Activated CD4-positive, alpha-beta T cell treated with anti-CD3 and anti-CD28 coated beads, Interleukin-2, amount 50 U/mL, for 48 hours (primary cell): ENCODE results near the gene CFH.
"Not testable (repeated sequence)": the region's sequence is repeated elsewhere in the genome, so short reads cannot be mapped to it uniquely, and the experiment has no call there.

ENCODE experiments used
- DNase-seq, 2 experiments: peaks; one replicate each; pipeline ENCODE4 v3.0.0-alpha.2; 2020

The CFH gene

DNA sequence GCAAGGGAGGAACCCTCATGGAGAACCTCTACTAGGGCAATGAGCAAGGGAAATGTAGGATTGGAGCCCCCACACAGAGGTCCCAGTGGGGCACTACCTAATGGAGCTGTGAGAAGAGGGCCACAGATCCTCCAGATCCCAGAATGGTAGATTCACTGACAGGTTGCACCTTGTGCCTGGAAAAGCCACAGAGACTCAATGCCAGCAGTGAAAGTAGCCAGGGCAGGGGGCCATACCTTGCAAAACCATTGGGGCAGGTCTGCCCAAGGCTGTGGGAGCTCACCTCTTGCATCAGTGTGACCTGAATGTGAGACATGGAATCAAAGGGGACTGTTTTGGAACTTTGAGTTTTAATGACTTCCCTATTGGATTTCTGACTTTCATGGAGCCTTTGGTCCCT lies 17.9 kb downstream of the CFH start:
- DNase-seq: no peak

DNA sequence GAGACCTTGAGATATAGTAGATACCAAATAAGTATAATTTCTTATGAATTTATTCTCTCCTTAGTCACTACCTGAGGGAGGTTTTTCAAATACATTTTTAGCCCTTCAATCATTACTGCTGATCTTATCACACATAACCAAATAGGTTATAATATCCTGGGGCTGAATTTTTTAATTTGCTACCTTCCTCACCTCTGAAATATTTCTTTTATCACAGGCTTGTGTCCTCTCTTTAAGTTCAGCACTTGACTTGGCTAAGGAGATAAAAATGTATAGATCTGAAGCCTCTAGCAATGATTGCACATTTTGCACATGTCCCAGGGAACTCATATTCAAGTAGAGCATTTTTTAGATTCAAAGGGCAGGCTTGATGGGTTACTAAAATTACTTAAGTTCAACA lies 23.1 kb downstream of the CFH start:
- DNase-seq: no peak

DNA sequence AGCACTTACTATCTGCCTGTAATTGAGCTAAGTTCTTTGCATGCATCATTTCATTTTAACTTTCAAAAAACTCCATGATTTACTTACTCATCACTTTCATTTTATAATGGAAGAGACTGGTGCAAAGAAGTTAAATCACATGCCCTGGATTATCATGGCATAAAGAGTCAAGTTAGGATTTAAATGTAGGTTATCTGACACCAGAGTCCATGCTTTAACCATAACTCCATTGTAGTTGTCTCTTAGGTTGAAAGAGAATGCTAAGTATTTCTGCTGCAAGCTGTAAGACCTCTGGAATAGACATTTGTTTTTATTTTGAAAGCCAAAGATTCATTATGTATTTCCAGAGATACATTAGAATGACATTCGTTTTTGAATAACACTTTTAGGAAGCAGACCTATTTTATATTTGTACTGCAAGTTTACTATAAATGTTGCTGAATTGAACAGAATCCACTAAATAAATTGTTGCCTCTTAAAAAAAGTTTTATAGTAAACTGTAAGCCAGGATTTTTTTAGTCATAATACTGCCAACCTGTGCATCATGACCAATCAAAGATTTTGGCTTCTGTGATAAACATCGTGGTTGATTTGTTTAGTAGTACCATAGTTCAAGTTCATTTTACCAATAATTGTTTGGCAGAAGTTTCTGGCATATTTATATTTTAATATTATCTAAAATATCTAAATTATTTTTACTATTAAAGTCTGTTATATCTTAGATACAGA lies 26.1 kb downstream of the CFH start:
- DNase-seq: no peak

DNA sequence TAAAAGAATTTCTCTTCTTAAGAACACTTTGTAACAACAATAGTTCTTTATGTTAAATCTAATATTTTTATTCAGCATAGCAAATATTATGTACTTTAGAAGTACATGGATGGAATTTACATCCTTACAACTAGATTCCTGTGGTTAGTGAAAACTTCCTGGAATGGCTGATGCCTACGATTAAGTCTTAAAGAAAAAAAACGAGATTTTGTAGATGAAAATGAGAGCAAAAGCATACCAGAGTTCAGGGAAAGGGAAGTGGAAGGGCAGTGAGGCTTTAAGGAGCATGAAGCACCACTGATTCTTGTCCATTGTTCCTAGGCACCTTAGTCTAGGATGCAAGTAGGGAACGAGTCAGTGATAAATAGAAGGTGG lies 26.7 kb downstream of the CFH start:
- DNase-seq: no peak

DNA sequence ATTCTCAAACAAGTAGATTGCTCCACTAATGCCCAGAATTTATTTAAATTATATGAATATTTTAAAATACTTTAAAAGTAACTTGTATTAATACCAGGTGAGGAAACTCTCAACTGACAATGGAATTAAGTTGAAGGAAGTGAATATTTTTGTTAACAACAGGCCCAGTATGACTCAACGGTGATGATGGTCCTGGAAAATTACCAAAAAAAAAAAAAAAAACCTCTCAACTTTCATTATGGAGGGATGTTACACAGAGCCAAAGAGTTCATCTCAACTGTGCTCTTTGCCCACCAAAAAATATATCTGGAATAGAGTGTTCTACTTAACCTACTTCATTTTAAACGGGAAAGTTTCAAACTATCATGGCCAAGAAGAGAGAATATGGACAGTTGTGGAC lies 28.3 kb downstream of the CFH start:
- no peak for DNase-seq

DNA sequence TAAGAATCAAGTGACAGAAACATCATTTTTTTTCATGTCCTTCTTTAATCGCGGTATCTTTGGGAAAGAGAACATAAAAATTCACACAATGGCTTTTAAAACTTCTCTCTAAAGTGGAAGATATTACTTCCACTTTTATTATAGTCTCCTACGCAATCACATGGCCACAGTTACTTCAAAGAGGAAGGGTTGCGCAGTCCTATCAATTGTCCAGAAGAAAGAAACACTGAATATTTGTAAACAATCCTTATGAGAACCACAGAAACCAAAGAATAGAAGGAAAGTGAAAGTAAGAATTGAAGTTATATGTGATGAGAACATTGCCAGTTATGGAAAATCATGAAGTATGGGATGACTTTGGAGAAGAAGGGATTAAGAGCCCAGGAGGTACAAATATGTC lies 32.6 kb downstream of the CFH start:
- no peak for DNase-seq

DNA sequence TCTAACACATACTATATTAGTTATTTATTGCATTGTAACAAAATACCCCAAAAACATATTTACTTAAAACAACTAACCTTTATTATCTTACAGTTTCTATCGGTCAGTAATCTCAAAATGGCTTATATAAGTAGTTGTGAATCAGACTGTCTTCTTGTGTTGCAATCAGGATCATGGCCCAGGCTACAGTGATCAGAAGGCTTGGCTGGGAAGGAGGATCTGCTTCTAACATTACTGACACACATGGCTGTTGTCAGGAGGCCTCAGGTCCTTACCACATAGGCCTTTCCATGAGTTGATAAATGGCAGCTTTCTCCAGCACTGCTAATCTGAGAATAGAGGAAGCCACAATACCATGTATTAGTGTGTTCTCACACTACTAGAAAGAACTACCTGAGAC lies 33.7 kb downstream of the CFH start:
- DNase-seq: no peak

DNA sequence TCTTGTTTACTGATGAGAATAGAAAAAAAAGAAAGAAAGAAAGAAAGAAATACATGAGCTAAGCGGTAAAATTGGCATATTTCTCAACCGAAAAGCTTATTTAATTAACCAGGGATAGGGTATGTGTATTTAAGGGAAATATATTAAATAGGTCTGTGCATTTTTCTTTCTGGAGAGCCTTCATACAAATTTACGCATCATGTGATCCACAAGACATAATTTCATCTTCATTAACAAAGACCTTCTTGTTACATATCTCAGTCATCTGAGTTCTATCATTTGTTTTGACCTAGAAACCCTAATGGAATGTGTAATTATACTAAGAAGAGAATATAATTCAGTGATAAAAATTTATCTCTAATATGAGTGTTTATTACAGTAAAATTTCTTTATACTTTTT lies 37.2 kb downstream of the CFH start:
- DNase-seq: no peak

DNA sequence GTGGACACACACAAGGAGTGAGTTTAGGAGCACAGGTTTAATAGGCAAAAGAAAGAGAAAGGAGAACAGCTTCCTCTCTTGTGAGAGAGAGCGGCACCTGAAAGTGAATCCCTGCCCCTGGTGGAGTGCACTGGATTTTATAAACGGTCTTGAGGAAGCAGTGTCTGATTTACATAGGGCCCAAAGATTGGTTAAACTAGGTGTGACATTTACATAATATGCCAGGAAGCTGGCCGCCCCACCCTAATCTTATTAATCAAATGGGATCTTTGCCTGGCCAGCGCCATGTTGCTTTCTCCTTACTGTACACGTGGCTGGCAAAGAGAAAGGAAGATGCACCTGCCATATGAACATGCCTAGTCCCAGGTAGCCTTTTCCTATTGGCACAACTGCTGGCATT lies 38.7 kb downstream of the CFH start:
- no peak for DNase-seq

DNA sequence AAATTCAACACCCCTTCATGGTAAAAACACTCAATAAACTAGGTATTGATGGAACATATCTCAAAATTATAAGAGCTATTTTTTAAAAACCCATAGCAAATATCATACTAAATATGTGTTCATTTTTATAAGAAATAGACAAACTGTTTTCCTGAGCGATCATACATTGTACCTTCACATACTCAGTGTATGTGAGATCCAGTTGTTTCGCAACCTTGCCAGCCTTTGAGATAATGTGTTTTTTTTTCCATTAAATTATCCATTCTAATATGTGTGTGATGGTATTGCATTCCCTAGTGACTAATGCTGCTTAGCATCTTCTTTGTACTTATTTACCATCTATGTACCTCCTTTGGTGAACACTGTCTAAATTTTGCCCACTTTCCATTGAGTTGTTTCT lies 47.1 kb downstream of the CFH start:
- DNase-seq: no peak

DNA sequence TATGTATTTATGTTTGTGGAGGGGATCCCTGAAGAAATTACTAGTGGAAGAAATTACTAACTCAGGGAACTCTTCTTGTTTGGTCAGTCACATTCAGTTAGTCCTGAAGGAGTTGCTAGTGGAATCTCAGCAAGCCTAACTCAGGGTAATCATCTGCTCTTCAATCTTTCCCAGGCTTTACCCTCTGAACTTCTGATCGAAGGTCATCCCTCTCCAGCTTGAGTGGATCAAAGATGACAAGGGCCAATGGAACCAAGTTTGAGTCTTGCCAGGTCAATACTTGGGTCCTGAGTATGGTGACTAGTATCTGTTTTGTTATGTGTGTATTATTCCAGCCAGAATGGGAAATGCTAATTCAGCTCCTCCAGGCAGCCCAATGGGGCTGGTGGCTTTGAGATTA lies 49.3 kb downstream of the CFH start:
- DNase-seq: no peak

DNA sequence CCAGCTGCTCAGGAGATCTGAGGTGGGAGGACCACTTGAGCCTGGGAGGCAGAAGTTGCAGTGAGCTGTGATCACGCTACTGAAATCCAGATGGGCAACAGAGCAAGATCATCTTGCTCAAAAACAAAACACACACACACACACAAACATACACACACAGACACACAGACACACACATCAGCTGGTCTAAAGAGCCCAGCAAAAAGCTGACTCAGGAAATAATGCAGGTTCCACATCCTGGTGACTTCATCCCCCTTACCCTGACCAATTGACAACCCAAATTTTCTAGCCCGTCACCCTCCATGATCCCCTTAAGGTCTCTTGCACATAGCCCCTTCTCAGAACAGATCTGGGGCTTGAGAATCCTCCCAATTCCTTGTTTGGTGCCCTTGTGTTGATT lies 58.0 kb downstream of the CFH start:
- DNase-seq: not testable (repeated sequence)

DNA sequence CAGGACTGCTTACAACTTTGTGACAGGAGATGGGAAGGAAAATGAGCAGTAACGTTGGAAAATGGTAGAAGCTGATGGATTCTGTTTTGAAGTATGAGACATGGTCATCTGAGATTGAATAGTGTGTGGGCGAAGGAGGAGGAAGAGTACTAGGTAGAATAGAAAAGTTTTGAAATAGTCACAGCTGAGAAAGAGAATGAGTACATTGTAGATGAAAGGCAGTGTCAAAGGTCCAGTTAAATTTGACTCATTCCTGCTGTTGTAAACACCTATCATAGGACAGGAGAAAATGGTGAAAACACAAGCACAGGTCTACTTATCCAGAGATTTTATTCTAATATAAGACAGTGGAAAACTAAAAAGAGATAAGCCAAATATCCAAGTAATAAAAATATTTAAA lies 66.0 kb downstream of the CFH start:
- no peak for DNase-seq

DNA sequence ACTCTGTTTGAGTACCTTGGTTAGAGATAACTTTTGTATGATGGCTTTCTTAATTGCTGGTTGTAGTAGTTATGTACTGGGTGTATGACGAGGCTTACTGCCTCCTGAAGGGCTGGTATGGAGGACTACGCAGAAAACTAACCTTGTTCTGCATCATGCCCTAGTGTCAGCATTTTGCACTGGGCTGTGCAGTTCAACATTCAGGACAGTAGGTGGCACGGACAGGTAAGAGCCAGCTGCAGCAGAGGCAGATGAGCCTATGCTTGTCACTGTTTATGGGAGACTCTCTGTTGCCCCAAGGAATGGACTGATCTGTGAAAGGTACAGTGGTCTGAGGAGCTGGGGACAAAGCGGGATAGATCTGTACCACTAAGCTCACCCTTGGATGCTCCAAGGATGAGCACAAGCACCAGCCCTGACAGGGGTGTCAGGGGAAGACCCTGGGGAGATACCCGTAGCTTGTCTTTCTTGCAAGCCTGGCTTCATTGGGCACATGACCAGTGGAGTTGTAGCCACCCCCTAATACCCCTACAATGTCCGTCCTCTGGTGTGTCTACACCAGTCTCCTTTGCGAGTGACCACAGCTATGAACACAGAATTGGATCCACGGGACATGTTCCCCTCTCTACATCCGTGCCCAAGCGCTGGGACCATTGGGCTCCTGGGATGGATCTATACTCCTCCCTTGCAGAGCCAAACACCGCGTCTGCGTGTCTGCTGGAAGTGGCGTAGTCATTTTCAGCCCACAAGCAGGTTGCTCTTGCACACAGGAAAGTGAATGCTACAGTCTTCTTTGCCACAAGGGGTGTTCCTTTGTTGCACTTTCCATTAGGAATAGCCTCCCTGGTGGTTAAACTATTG lies 71.7 kb downstream of the CFH start:
- DNase-seq: peak; percentile 48 to 61

DNA sequence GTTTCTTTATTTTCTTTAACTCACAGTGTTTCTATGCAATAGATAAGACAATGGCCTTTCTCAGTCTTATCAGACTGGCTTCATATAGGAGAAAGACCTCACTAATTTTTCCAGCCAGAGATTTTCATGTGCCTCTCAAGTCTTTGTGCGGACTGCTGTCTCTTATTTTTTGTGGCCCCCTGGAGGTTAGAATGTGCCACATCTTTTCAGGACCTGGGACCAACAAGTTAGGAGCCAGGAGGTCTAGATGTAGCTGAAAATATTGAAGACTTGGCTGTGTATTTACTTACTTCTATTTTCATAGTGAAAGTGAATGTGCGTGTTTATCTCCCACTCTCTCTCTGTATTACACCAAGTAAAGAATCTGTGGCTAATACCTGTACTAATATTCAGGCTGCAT lies 80.7 kb downstream of the CFH start:
- DNase-seq: no peak

DNA sequence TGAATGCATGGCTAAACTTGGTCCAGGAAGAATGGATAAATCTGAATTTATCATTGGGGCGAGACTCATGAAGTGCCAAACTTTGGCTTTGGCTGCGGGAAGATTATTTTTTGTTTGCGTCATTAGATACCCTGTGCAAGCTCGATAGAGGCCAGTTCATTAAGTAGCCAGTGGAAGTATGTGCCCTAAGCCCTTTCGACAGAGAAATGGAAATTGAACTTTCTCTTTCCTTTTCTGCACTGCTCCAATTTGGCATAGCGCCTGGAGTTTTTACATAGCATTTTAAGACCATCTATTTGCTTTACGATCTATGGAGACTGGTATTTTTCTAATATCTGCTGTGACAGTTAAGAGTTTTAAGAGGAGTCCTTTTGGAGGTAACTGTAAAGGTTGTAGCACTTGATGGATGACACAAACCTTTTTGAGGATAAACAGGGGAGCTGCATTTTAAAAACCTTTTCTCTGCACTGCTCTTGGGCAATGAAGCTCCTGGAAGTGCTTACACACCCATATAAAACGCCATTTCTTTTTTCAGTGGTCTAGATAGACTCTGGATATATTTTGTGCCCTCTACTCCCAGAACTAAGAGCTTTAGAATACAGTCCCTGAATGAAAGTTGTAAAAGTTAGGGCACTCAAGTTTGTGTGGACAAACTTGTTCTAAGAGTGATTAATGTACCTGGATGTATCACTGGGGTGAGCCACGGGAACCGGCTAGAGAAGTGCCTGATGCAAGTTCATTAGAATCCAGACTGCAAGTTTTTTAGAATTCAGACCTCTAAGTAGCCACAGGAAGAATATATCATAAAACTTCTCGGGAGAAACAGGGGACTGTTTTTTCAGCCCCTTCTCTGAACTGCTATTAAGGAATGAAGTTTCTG lies 81.5 kb downstream of the CFH start:
- no peak for DNase-seq

DNA sequence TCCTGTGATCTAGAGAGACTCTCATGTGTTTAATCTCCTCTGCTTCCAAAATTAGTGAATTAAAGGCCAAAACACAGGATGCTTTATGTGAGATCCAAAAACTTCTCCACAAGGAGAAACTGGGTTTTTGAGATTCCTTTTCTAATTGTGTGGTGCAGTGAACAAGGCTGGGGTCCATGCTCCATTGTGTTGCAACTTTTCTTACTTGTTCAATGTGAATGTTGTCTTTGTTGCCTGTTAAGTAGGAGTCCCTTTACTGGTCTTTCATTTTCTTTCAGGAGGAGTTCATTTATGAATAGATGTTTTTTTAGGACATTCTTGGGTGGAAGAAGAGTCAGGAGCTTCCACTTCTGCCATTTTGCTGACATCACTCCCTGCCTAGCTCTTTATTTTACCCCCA lies 82.2 kb downstream of the CFH start:
- no peak for DNase-seq

DNA sequence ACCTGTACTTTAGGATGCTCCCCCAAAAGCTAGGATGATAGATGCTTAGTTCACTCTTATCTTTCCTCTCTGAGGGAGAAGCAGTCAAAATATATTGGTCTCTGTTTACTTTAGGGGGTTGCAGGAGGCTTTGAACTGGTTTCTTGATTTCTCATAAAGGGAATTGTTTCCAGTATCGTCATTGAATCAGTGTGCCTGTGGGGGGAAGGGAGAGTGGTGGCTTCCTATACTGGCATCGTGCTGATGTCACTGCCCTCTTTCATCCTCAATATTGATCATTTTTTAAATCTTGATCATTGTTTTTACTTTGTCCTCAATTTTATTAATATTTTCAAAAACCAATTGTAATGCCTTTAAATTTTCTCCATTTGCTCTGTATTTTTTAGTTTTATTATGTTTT lies 82.6 kb downstream of the CFH start:
- no peak for DNase-seq

DNA sequence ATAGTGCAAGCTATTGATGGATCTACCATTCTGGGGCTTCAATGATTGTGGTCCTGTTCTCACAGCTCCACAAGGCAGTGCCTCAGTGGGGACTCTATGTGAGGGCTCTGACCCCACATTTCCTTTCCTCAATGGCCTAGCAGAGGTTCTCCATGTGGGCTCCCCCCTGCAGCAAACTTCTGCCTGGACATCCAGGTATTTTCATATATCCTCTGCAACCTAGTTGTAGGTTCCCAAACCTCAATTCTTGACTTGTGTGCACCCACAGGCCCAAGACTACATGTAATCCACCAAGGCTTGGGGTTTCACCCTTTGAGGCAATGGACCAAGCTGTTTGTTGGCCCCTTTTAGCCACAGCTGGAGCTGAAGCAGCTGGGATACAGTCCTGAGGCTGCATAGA lies 86.9 kb downstream of the CFH start:
- no peak for DNase-seq

DNA sequence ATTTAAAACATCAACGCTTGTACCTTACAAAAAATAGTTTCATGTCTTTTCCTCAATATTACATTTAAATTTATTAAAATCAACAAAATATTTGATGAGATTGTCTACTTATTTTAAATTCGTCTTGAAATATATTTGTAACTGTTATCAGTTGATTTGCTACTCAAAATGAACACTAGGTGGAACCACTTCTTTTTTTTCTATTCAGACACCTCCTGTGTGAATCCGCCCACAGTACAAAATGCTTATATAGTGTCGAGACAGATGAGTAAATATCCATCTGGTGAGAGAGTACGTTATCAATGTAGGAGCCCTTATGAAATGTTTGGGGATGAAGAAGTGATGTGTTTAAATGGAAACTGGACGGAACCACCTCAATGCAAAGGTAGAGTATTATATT lies 91.4 kb downstream of the CFH start:
- not testable (repeated sequence) for DNase-seq

DNA sequence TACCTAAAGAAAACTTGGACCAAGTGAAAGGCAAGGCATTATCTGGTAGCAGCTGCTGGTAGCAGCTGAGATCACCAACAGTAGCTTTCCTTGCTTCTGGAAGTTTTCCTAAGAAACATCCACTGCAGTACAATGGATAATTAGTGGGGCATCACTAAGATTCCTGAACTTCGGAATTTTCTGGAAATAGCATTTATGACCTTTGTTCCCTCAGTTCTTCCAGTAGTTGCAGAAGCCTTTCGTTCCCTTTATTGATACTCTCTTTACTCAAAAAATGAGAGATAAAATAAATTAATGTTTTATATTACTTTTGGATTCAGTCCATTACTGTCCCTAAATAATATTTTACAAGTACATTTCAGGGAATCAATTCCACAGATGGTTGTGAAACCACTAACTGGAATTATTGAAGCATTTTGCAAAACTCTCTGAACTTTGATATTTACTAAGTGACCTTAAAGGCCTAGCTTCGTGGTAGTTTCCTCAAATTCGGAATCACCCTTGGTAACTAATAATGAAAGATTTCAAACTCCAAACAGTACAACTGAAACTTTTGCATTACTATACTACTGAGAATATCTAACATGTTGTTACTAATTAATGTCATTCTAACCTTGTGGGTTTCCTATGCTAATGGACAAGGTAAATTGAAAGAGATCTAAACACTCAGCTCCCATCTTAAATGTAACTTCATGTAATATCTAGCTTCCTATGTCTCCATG lies 113.3 kb downstream of the CFH start:
- DNase-seq: not testable (repeated sequence)

DNA sequence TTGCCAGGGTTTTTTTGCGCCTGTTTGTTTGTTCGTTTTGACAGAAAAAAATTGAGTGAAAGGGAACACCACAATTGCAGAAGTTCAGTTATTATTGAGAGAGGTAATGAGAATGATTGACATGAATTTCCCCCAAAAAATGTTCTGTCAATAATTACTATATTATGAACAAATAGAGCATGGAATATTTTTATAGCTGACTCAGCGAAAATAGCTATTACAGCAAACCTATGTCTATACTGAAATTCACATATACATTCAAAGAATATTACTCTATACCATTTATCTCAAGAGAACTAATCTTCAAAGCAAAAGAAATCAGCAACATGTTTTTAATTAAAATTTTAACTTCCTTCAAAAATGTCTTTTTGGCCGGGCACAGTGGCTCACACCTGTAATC lies 118.0 kb downstream of the CFH start:
- DNase-seq: not testable (repeated sequence)

DNA sequence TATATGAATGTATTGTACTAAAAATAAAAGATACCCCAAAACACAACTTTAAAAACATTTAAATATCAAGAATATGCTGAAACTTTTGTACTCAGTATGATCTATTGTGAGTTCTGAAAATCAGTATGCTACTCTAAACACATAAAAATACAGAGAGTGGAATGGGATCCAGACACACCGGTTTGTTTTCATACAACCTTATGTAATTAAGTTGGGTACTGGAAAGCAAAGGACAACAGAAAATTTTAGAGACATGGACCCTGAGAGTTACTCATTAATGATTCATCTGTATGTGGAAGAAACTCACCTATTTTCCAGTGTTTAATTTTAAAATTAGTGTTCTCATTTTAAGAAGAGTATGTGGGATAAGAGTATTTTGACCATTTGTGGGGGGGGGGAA lies 121.9 kb downstream of the CFH start:
- no peak for DNase-seq
